CD14-positive monocyte (primary cell): Measurements from ENCODE around the gene CBY1. TPM values are rescaled to one million over a fixed set of nuclear protein-coding genes. Genes with fewer than 3 reads are reported as not detected.

Experiments used
- DNase-seq, 3 donors: peaks; one replicate each; pipeline ENCODE4 v3.0.0-alpha.2; 2011 to 2022
- H2AFZ ChIP-seq: 2 replicates; pipeline ENCODE4 v1.6.0; 2012; ENCODE audit warnings: mild to moderate bottlenecking, low read depth, low read length, inconsistent platforms; ENCODE audit not compliant: insufficient read depth, poor library complexity, severe bottlenecking
- H3K27ac ChIP-seq, 2 donors: 1 replicate in 1 of 2; 2 replicates in 1 of 2; pipeline ENCODE4 v1.5.1; 2012 to 2013; ENCODE audit warnings: low read length in 2 of 2, control low read depth in 1 of 2, inconsistent platforms in 1 of 2, low read depth in 1 of 2, mild to moderate bottlenecking in 1 of 2
- H3K27me3 ChIP-seq, 2 donors: one replicate each; pipeline versions ENCODE4 v1.6.0 to v1.6.1; 2011 to 2013; ENCODE audit warnings: low read length in 2 of 2; ENCODE audit not compliant: control insufficient read depth in 2 of 2, insufficient read depth in 2 of 2
- H3K36me3 ChIP-seq, 2 donors: replicated peaks in 1 of 2; 1 replicate in 1 of 2; 2 replicates in 1 of 2; pipeline versions ENCODE4 v1.5.1 to v1.6.1; 2012 to 2013; ENCODE audit warnings: low read length in 2 of 2, control low read depth in 1 of 2, inconsistent platforms in 1 of 2, mild to moderate bottlenecking in 1 of 2; ENCODE audit not compliant: insufficient read depth in 2 of 2, control insufficient read depth in 1 of 2
- H3K4me1 ChIP-seq, 2 donors: 1 replicate in 1 of 2; 2 replicates in 1 of 2; pipeline versions ENCODE4 v1.5.1 to v1.6.1; 2012 to 2013; ENCODE audit warnings: low read length in 2 of 2, control low read depth in 1 of 2, inconsistent platforms in 1 of 2, mild to moderate bottlenecking in 1 of 2, moderate library complexity in 1 of 2; ENCODE audit not compliant: insufficient read depth in 2 of 2, control insufficient read depth in 1 of 2
- H3K4me2 ChIP-seq: replicated peaks from 2 replicates; pipeline ENCODE3; 2012; ENCODE audit warnings: low read length, moderate library complexity, mild to moderate bottlenecking; ENCODE audit not compliant: poor library complexity, severe bottlenecking; ENCODE audit errors: extremely low read depth
- H3K4me3 ChIP-seq, 3 experiments: fragments of 200-600 bp in 1 of 3; sonication (generic) in 1 of 3; replicated peaks in 1 of 3; 1 replicate in 2 of 3; 2 replicates in 1 of 3; pipeline ENCODE4 v1.5.1; 2011 to 2013; ENCODE audit warnings: low read length in 3 of 3, mild to moderate bottlenecking in 3 of 3, control low read depth in 2 of 3, low read depth in 2 of 3, inconsistent platforms in 1 of 3, moderate library complexity in 1 of 3
- H3K79me2 ChIP-seq: 2 replicates; pipeline ENCODE4 v1.6.0; 2012; ENCODE audit warnings: mild to moderate bottlenecking, control low read depth, inconsistent platforms, low read length, moderate library complexity; ENCODE audit not compliant: insufficient read depth
- H3K9ac ChIP-seq: 2 replicates; pipeline ENCODE4 v1.6.0; 2017; ENCODE audit warnings: low read length, mild to moderate bottlenecking; ENCODE audit not compliant: insufficient read depth, poor library complexity, severe bottlenecking
- H3K9me3 ChIP-seq, 2 donors: replicated peaks in 1 of 2; 1 replicate in 1 of 2; 2 replicates in 1 of 2; pipeline versions ENCODE4 v1.5.1 to v1.6.1; 2012 to 2013; ENCODE audit warnings: low read length in 2 of 2, control low read depth in 1 of 2; ENCODE audit not compliant: control insufficient read depth in 1 of 2, insufficient read depth in 1 of 2
- H4K20me1 ChIP-seq: 2 replicates; pipeline ENCODE4 v1.6.0; 2012; ENCODE audit warnings: mild to moderate bottlenecking, low read length, control low read depth, moderate library complexity; ENCODE audit not compliant: insufficient read depth
- H3K27ac Mint-ChIP-seq, 7 donors: one replicate each; pipeline ENCODE4 v1.8.0; 2020; ENCODE audit warnings: mild to moderate bottlenecking in 7 of 7, mixed read lengths in 7 of 7, moderate library complexity in 6 of 7, inconsistent platforms in 2 of 7
- H3K27me3 Mint-ChIP-seq, 3 donors: one replicate each; pipeline ENCODE4 v1.8.0; 2021 to 2022; ENCODE audit warnings: low read depth in 3 of 3, mild to moderate bottlenecking in 3 of 3, mixed read lengths in 3 of 3, moderate library complexity in 3 of 3, inconsistent platforms in 1 of 3
- H3K36me3 Mint-ChIP-seq, 2 donors: one replicate each; pipeline ENCODE4 v1.8.0; 2020; ENCODE audit warnings: mixed read lengths in 2 of 2, inconsistent platforms in 1 of 2, mild to moderate bottlenecking in 1 of 2
- H3K4me1 Mint-ChIP-seq: one replicate; pipeline ENCODE4 v1.8.0; 2020; ENCODE audit warnings: mild to moderate bottlenecking, mixed read lengths
- H3K4me3 Mint-ChIP-seq, 2 donors: one replicate each; pipeline ENCODE4 v1.8.0; 2020; ENCODE audit warnings: mild to moderate bottlenecking in 2 of 2, mixed read lengths in 2 of 2, moderate library complexity in 1 of 2
- H3K9me3 Mint-ChIP-seq, 7 donors: one replicate each; pipeline ENCODE4 v1.8.0; 2020 to 2022; ENCODE audit warnings: mixed read lengths in 7 of 7, mild to moderate bottlenecking in 6 of 7, moderate library complexity in 6 of 7, inconsistent platforms in 2 of 7
- WGBS: methylation state at CpG from one replicate; pipeline ENCODE4 v1.1.5; 2013; ENCODE audit warnings: missing lambda C conversion rate; ENCODE audit not compliant: insufficient coverage; 5-methylcytosine and 5-hydroxymethylcytosine counted together
- intact Hi-C, 2 donors: fragments of 100-400 bp; cut with micrococcal nuclease; formaldehyde crosslinking; loops; one replicate each; pipeline versions ENCODE4 v1.15.0 to v1.15.1; 2023
- polyA plus RNA-seq, 3 donors: library from polyadenylated mRNA; depleted of rRNA in 1 of 3; unstranded in 2 of 3; stranded (reverse) in 1 of 3; fragments of 300-500 nt in 2 of 3; fragments of >200 nt in 1 of 3; fragmentation: Illumina TruSeq in 2 of 3; gene quantifications; 1 replicate in 2 of 3; 2 replicates in 1 of 3; pipeline ENCODE4 v1.2.3, GENCODE V29; 2012 to 2021
- TF ChIP-seq, protein P1 (sequence below): fragments of 200-600 bp; IDR thresholded peaks from one replicate; pipeline ENCODE4 v1.8.0; 2022; ENCODE audit warnings: antibody characterized with exemption, mild to moderate bottlenecking

The CBY1 gene
- polyA plus RNA-seq, 3 donors, result 1.1 to 4.1 (median 1.7) TPM

DNA sequence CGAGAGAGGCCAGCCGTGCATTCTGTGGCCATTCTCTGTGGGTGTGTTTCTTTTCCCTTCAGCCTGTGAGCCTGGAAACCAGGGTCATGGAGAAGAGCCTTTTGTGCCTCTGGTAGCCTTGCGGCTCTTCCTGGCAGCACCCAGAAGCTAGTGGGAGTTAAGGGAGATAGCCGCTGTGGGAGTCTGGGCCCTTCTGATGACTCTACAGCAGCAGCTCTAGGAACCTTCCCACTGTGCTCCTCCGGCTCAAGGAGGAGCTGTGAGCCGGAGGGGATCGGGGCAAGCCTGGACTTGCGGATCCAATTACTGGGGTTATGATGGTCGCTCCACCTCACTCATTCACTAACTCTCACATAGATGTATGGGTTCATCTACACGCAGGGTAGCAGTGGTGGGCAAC, 59.8 kb downstream of the CBY1 start:
- intact Hi-C loops, result no loop called here
- no peaks in the 10 kb centered on the region for H3K9me3 ChIP-seq
- TF ChIP-seq, protein P1, sequence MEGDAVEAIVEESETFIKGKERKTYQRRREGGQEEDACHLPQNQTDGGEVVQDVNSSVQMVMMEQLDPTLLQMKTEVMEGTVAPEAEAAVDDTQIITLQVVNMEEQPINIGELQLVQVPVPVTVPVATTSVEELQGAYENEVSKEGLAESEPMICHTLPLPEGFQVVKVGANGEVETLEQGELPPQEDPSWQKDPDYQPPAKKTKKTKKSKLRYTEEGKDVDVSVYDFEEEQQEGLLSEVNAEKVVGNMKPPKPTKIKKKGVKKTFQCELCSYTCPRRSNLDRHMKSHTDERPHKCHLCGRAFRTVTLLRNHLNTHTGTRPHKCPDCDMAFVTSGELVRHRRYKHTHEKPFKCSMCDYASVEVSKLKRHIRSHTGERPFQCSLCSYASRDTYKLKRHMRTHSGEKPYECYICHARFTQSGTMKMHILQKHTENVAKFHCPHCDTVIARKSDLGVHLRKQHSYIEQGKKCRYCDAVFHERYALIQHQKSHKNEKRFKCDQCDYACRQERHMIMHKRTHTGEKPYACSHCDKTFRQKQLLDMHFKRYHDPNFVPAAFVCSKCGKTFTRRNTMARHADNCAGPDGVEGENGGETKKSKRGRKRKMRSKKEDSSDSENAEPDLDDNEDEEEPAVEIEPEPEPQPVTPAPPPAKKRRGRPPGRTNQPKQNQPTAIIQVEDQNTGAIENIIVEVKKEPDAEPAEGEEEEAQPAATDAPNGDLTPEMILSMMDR, result no peak
- DNase-seq, result no peak
- H2AFZ ChIP-seq, result no peak overlapping the region
- no peaks in the 10 kb centered on the region for H3K27me3 Mint-ChIP-seq
- H3K9me3 Mint-ChIP-seq, result no peaks in the 10 kb centered on the region
- H3K4me2 ChIP-seq, result no peak overlapping the region
- H4K20me1 ChIP-seq, result peaks cover 85% of the 10 kb centered on the region
- peaks cover 41 to 75% of the 10 kb centered on the region in 2 donors for H3K36me3 ChIP-seq
- no peak overlapping the region for H3K4me3 ChIP-seq
- no peak overlapping the region for H3K4me3 Mint-ChIP-seq
- H3K4me1 ChIP-seq, result peaks cover 0 to 10% of the 10 kb centered on the region in 2 donors
- WGBS, result 100% methylated on average over 2 of the region's 10 CpGs
- H3K9ac ChIP-seq, result no peak overlapping the region
- H3K27me3 ChIP-seq, result no peaks in the 10 kb centered on the region
- H3K36me3 Mint-ChIP-seq, result peaks cover 57 to 88% of the 10 kb centered on the region in 2 donors
- H3K27ac ChIP-seq, result no peak overlapping the region
- H3K27ac Mint-ChIP-seq, result peak overlapping the region in 1 of 7 donors; percentile 33
- peaks cover 32% of the 10 kb centered on the region for H3K4me1 Mint-ChIP-seq
- H3K79me2 ChIP-seq, result peaks cover 55% of the 10 kb centered on the region

DNA sequence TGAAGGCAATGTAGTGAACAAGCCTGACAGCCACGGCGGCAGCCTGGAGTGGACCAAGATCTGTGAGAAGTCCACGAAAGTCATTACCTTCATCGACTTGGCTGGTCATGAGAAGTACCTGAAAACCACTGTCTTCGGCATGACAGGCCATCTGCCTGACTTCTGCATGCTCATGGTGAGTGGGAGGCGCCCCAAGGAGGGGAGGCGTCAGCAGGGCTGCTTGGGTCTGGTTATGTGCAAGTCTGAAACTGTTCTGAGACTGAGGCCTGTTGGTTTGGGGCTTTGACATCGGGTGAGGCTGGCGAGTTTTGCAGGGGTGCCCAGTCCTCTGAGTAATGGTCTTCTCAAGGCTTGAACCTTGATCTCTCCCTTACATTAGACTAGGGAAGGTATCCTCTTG, 60.4 kb downstream of the CBY1 start:
- no peaks in the 10 kb centered on the region for H3K9me3 ChIP-seq
- intact Hi-C loops, result no loop called here
- H2AFZ ChIP-seq, result no peak overlapping the region
- H3K27me3 ChIP-seq, result no peaks in the 10 kb centered on the region
- no peak overlapping the region for H3K27ac ChIP-seq
- Mint-ChIP-seq H3K4me3 (no peak overlapping the region), H3K4me1 (peaks cover 32% of the 10 kb centered on the region), H3K27me3 (no peaks in the 10 kb centered on the region), H3K9me3 (peaks cover 0 to 2% (median 0%) of the 10 kb centered on the region in 7 donors), H3K27ac (peak overlapping the region in 2 of 7 donors; percentile 14), H3K36me3 (peaks cover 61 to 89% of the 10 kb centered on the region in 2 donors)
- peaks cover 49% of the 10 kb centered on the region for H3K79me2 ChIP-seq
- H4K20me1 ChIP-seq, result peaks cover 84% of the 10 kb centered on the region
- no peak overlapping the region for H3K9ac ChIP-seq
- no peak overlapping the region for H3K4me2 ChIP-seq
- H3K4me1 ChIP-seq, result peaks cover 0 to 10% of the 10 kb centered on the region in 2 donors
- TF ChIP-seq, protein P1, result no peak
- DNase-seq, result no peak
- no peak overlapping the region for H3K4me3 ChIP-seq
- H3K36me3 ChIP-seq, result peaks cover 47 to 78% of the 10 kb centered on the region in 2 donors
- 100% methylated on average over 7 of the region's 9 CpGs for WGBS
